Measurements from ENCODE around the gene SLAMF8.
A peak's percentile ranks its signal among the peaks of the same experiment; 100 is the strongest.

SLAMF8 gene

GRCh38 chr1:159790237-159790917 lies 36.3 kb upstream of the SLAMF8 start:
- Histone ChIP-seq H3K9me3 (ENCODE audit: insufficient read depth, low read length) (no peaks in the 10 kb centered on the region), H4K20me1 (ENCODE audit: insufficient read depth, low read length) (no peaks in the 10 kb centered on the region), H3K4me2 (ENCODE audit: low read length) (no peak overlapping the region; the same call in 1 of the 2 replicates), H3K4me1 (ENCODE audit: low read length) (peaks cover 4% of the 10 kb centered on the region; the same call in 1 of the 2 replicates), H2AFZ (ENCODE audit: low read depth, low read length) (no peak overlapping the region), H3K9ac (ENCODE audit: low read length) (no peak overlapping the region), H3K27ac (ENCODE audit: low read length) (no peak overlapping the region), H3K27me3 (ENCODE audit: low read depth, low read length) (peaks cover 37% of the 10 kb centered on the region), H3K79me2 (ENCODE audit: low read length) (no peaks in the 10 kb centered on the region), H3K4me3 (ENCODE audit: low read length) (no peak overlapping the region), H3K36me3 (replicated peaks; ENCODE audit: low read depth, low read length) (no peaks in the 10 kb centered on the region)
- TF ChIP-seq EZH2phosphoT487 (IDR thresholded peaks at IDR 0.05; ENCODE audit: low read depth) (no peak), CTCF (IDR thresholded peaks at IDR 0.05; ENCODE audit: low read depth, low read length) (peak; percentile 95)

GRCh38 chr1:159791031-159791430 lies 35.6 kb upstream of the SLAMF8 start:
- Histone ChIP-seq H3K36me3 (replicated peaks; ENCODE audit: low read depth, low read length) (no peaks in the 10 kb centered on the region), H2AFZ (ENCODE audit: low read depth, low read length) (no peak overlapping the region), H3K4me3 (ENCODE audit: low read length) (no peak overlapping the region), H3K27ac (ENCODE audit: low read length) (no peak overlapping the region), H3K27me3 (ENCODE audit: low read depth, low read length) (peaks cover 43% of the 10 kb centered on the region), H3K79me2 (ENCODE audit: low read length) (no peaks in the 10 kb centered on the region), H3K9ac (ENCODE audit: low read length) (no peak overlapping the region), H3K4me2 (ENCODE audit: low read length) (no peak overlapping the region), H3K9me3 (ENCODE audit: insufficient read depth, low read length) (no peaks in the 10 kb centered on the region), H3K4me1 (ENCODE audit: low read length) (peaks cover 4% of the 10 kb centered on the region; the same call in 1 of the 2 replicates), H4K20me1 (ENCODE audit: insufficient read depth, low read length) (no peaks in the 10 kb centered on the region)
- TF ChIP-seq CTCF (IDR thresholded peaks at IDR 0.05; ENCODE audit: low read depth, low read length) (no peak), EZH2phosphoT487 (IDR thresholded peaks at IDR 0.05; ENCODE audit: low read depth) (no peak)

GRCh38 chr1:159791461-159791860 lies 35.2 kb upstream of the SLAMF8 start:
- no peak overlapping the region for H3K9ac ChIP-seq (ENCODE audit: low read length)
- no peaks in the 10 kb centered on the region for H3K79me2 ChIP-seq (ENCODE audit: low read length)
- H3K9me3 ChIP-seq (ENCODE audit: insufficient read depth, low read length), result no peaks in the 10 kb centered on the region
- no peak overlapping the region for H3K4me2 ChIP-seq (ENCODE audit: low read length)
- TF ChIP-seq EZH2phosphoT487 (IDR thresholded peaks at IDR 0.05; ENCODE audit: low read depth) (no peak), CTCF (IDR thresholded peaks at IDR 0.05; ENCODE audit: low read depth, low read length) (no peak)
- peaks cover 47% of the 10 kb centered on the region for H3K27me3 ChIP-seq (ENCODE audit: low read depth, low read length)
- H3K4me1 ChIP-seq (ENCODE audit: low read length), result peaks cover 4% of the 10 kb centered on the region; the same call in 1 of the 2 replicates
- no peak overlapping the region for H3K27ac ChIP-seq (ENCODE audit: low read length)
- H4K20me1 ChIP-seq (ENCODE audit: insufficient read depth, low read length), result no peaks in the 10 kb centered on the region
- no peaks in the 10 kb centered on the region for H3K36me3 ChIP-seq (replicated peaks; ENCODE audit: low read depth, low read length)
- H3K4me3 ChIP-seq (ENCODE audit: low read length), result no peak overlapping the region
- H2AFZ ChIP-seq (ENCODE audit: low read depth, low read length), result no peak overlapping the region

GRCh38 chr1:159795534-159795933 lies 31.1 kb upstream of the SLAMF8 start:
- H3K27me3 ChIP-seq (ENCODE audit: low read depth, low read length), result peaks cover 80% of the 10 kb centered on the region
- H3K27ac ChIP-seq (ENCODE audit: low read length), result no peak overlapping the region
- H3K4me2 ChIP-seq (ENCODE audit: low read length), result no peak overlapping the region
- no peaks in the 10 kb centered on the region for H3K9me3 ChIP-seq (ENCODE audit: insufficient read depth, low read length)
- TF ChIP-seq CTCF (IDR thresholded peaks at IDR 0.05; ENCODE audit: low read depth, low read length) (no peak), EZH2phosphoT487 (IDR thresholded peaks at IDR 0.05; ENCODE audit: low read depth) (no peak)
- no peaks in the 10 kb centered on the region for H3K79me2 ChIP-seq (ENCODE audit: low read length)
- H3K4me1 ChIP-seq (ENCODE audit: low read length), result peaks cover 7% of the 10 kb centered on the region
- H3K36me3 ChIP-seq (replicated peaks; ENCODE audit: low read depth, low read length), result no peaks in the 10 kb centered on the region
- H3K9ac ChIP-seq (ENCODE audit: low read length), result no peak overlapping the region
- no peak overlapping the region for H3K4me3 ChIP-seq (ENCODE audit: low read length)
- H2AFZ ChIP-seq (ENCODE audit: low read depth, low read length), result no peak overlapping the region
- H4K20me1 ChIP-seq (ENCODE audit: insufficient read depth, low read length), result no peaks in the 10 kb centered on the region

Measured in OCI-LY3 (cell line).